Activated CD4-positive, alpha-beta T cell treated with anti-CD3 and anti-CD28 coated beads, Interleukin-2, amount 50 U/mL, for 48 hours (primary cell): Measurements from ENCODE around the gene CNTNAP2.

ENCODE experiments used
- DNase-seq, 2 experiments: peaks; one replicate each; pipeline ENCODE4 v3.0.0-alpha.2; 2020

The CNTNAP2 gene

GRCh38 chr7:146319629-146320028, 203.0 kb downstream of the CNTNAP2 start:
- DNase-seq = no peak

- no peak for DNase-seq
These were observed 204.7 kb downstream of the CNTNAP2 start for GRCh38 chr7:146321301-146321700.

DNA sequence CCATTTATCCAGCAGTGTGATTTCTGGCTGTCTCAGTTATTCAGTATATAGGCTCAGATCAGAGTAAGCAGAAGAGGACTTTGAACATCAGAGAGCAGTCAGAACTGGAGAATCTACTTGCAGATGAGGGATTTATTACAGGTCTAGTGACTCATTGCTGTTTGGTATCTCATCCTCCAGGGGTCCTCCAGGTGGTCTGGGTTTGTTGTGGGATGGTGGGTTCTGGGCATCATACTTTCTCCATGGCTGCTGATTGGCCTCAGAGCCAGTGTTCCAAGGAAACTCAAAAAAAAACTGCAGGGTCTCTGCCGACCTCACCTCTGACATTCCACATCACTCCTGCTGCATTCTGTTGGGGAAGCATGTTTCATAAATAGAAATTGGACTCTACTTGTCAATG, 214.8 kb downstream of the CNTNAP2 start:
- DNase-seq = no peak

- DNase-seq = no peak
These were observed 228.7 kb downstream of the CNTNAP2 start for GRCh38 chr7:146345251-146345650.

- no peak for DNase-seq
These were observed 229.5 kb downstream of the CNTNAP2 start for GRCh38 chr7:146346096-146346495.

- no peak for DNase-seq
These were observed 238.6 kb downstream of the CNTNAP2 start for GRCh38 chr7:146355216-146355615.

GRCh38 chr7:146359176-146359575, 242.6 kb downstream of the CNTNAP2 start:
- no peak for DNase-seq

- no peak for DNase-seq
These were observed 250.3 kb downstream of the CNTNAP2 start for GRCh38 chr7:146366938-146367337.

DNA sequence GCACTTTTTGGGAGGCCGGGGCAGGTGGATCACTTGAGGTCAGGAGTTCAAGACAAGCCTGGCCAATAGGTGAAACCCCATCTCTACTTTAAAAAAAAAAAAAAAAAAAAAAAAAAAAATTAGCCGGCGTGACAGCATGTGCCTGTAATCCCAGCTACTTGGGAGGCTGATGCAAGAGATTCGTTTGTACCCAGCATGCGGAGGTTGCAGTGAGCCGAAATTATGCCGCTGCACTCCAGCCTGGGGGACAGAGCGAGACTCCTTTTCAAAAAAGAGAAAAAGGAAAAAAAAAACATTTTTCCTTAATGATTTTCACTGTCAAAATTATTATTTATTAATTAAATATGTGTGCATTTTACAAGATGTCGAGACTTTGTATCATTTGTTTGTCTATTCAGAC, 253.6 kb downstream of the CNTNAP2 start:
- DNase-seq = no peak

GRCh38 chr7:146375170-146375569, 258.6 kb downstream of the CNTNAP2 start:
- DNase-seq = no peak

- no peak for DNase-seq
These were observed 261.6 kb downstream of the CNTNAP2 start for GRCh38 chr7:146378196-146378595.

- DNase-seq = no peak
These were observed 270.5 kb downstream of the CNTNAP2 start for GRCh38 chr7:146387140-146387539.

- no peak for DNase-seq
These were observed 272.3 kb downstream of the CNTNAP2 start for GRCh38 chr7:146388928-146389327.

DNA sequence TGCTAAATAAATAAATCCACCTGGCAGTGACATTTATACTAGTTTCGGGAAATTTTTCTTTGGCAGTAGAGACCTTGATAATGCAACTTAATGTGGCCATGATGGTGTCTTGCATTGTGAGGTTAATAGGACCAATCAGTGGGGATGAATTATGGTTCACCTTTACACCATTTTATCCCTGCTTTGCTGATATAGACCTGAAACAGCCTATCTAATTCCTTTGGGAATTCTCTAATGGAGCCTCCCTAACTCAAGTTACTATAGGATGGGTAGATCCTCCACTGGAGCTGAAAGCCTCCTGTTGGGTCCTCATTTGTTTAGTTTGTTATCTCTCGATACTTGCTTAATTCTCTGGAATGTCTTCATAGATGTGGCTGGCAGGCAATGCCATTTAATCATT, 276.7 kb downstream of the CNTNAP2 start:
- no peak for DNase-seq

- no peak for DNase-seq
These were observed 280.5 kb downstream of the CNTNAP2 start for GRCh38 chr7:146397141-146397540.

DNA sequence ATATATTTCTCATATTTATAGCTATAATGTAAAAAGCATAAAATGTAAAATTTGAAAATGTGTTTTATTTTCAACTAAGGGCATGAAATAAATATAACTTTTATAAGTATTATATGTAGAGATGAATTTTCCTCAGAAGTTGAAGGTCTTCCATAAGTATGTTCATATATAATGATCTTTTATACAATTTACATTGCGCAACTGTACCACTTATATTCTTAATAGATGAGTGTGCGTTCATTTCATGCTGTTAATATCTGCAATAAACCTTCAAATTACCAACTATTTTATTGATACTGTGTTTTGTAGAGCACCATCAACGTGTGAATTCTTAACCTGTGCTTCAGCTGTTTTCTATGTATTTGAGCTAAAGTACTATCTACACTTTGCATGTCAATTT, 285.3 kb downstream of the CNTNAP2 start:
- no peak for DNase-seq

GRCh38 chr7:146405737-146406136, 289.1 kb downstream of the CNTNAP2 start:
- no peak for DNase-seq

DNA sequence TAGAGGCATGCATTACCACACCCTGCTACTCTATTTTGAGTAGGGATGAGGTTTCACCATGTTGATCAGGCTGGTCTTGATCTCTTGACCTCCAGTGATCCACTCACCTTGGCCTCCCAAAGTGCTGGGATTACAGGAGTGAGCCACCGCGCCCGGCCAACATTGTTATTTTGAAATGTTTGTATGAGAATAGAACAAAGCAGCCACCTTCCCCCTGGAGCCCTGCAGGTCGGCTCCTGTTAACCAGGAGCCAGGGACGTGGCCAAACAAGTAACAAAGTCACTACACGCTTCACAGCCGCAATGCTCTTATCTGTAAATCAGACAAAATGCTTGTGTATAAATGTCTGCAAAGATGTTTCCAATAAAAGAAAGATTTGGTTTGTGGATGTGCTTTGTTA, 295.4 kb downstream of the CNTNAP2 start:
- DNase-seq = no peak

- no peak for DNase-seq
These were observed 296.2 kb downstream of the CNTNAP2 start for GRCh38 chr7:146412781-146413180.

GRCh38 chr7:146414373-146414772, 297.8 kb downstream of the CNTNAP2 start:
- DNase-seq = no peak

GRCh38 chr7:146414937-146415336, 298.3 kb downstream of the CNTNAP2 start:
- DNase-seq = no peak

DNA sequence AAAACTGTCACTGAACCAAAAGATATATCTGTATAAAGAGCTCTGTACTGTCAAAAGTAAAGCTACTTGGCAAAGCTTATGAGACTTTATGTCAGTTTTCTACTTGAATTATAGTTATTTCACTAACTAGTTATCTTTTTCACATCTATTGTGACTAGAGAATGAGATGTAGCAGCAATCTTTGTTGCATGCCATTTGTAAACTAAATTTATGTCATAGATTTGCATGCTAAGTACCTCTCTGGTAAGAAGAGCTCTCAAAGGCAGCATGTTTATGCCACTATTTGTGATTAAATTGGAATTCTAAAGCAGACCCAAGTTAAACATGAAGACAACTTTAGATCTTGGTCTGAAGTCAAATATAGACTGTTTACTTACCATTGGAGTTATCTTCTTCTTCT, 300.6 kb downstream of the CNTNAP2 start:
- no peak for DNase-seq

- DNase-seq = no peak
These were observed 306.8 kb downstream of the CNTNAP2 start for GRCh38 chr7:146423446-146423845.

DNA sequence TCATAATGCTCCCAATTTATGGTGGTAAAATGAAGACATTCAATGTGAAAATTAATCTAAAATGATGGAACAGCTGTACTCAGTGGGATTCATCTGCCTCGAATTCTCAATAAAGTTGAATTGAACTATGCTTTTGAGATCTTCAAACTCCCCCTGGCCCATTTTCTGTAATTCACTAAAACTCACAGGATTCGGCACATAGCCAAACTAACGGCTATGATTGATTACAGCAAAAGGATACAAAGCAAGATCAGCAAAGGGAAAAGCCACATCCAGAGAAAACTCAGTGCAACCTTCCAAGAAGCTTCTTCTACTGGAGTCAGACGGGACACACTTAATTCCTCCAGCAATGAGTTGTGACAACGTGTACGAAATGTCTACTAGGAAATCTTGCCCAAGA, 307.5 kb downstream of the CNTNAP2 start:
- no peak for DNase-seq

DNA sequence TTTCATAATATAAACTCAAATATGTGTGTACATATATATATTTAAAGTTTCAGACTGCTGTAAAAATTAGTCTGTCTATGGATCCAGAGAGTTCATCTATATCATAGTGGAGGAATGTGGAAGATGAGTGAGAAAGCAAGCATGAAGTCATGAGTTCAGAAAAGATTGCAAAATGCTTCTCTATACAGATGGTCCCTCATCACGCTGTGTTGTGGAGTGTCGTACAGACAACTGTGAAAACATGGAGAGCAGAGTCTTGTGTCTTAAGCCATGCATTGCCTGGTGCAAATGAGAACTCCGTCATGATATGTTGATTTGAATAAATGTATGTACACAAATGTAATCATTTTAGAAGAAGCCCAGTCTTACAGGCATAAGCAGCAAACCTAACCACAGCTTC, 316.9 kb downstream of the CNTNAP2 start:
- no peak for DNase-seq

- no peak for DNase-seq
These were observed 326.5 kb downstream of the CNTNAP2 start for GRCh38 chr7:146443102-146443501.
